HG03565 (cell line): ENCODE measurements around the gene PAPLN.

Experiments
- ATAC-seq: cut with Tn5 transposase; IDR thresholded peaks from one replicate; pipeline ENCODE4 v1.9.1; 2021; ENCODE audit warnings: mild to moderate bottlenecking, moderate library complexity; ENCODE audit not compliant: unreplicated experiment

The PAPLN gene

DNA sequence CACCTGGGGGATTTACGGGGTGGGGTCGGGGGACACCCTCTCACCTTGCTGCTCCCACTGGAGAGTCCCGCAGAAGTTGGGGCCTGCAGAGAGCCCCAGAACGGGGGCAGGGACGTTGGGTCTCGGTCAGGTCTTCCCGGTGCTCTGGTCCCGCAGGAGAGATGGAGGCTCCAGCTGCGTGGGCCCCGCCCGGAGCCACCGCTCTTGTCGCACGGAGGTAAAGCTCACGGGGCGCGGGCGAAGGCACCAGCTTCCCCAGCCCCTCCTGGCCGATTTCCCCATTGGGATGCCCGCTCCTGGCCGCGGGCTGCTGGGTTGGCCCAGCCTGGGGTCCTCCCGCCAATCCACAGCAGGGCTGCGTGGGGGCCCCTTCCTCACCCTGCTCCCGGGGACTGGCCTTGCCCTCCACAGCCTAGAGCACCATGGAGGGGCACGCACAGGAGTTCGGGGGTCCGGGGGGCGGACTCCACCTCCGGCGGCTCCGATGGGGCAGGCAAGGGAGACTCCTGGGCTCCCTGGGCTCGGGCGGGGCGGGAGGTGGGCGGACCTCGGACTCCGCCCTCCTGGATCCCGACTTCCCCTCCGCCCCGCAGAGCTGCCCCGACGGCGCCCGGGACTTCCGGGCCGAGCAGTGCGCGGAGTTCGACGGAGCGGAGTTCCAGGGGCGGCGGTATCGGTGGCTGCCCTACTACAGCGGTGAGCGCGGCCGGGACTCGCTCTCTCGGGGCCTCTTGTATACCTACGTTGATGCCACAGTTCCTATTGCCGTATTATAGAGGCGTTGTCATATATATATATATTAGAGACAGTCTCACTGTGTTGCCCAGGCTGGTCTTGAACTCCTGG is 8.4 kb downstream of the PAPLN start:
- peak; percentile 40 for ATAC-seq

DNA sequence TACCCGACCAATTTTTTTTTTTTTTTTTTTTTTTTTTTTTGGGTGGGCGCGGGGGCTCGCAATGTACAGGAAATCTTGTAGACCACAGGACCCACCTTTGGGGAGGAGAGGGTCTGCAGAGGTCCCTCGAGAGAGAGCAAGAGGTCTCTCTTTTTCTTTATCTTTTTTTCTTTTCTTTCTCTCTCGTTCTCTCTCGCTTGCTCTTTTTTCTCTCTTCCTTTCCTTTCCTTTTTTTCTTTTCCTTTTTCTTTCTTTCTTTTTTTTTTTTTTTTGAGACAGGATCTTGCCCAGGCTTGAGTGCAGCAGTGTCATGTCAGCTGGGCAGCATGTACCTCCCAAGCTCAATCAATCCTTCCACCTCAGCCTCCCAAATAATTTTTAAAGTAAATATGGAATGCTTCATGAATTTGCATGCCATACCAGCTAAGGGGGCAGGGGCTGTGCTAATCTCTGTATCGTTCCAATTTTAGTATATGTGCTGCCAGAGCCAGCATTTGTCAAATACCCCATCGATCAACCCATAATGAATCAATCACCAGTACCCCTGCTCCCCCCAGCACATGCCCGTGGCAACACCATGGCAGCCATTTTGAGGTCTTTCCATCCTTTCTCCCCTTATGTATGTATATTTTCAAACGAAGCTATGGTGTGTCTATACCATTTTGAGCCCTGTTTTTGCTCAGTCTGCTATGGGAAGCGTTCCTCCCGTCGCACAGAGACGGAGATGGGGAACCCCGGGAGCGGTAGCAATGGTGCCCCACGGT is 9.3 kb downstream of the PAPLN start:
- no peak for ATAC-seq

DNA sequence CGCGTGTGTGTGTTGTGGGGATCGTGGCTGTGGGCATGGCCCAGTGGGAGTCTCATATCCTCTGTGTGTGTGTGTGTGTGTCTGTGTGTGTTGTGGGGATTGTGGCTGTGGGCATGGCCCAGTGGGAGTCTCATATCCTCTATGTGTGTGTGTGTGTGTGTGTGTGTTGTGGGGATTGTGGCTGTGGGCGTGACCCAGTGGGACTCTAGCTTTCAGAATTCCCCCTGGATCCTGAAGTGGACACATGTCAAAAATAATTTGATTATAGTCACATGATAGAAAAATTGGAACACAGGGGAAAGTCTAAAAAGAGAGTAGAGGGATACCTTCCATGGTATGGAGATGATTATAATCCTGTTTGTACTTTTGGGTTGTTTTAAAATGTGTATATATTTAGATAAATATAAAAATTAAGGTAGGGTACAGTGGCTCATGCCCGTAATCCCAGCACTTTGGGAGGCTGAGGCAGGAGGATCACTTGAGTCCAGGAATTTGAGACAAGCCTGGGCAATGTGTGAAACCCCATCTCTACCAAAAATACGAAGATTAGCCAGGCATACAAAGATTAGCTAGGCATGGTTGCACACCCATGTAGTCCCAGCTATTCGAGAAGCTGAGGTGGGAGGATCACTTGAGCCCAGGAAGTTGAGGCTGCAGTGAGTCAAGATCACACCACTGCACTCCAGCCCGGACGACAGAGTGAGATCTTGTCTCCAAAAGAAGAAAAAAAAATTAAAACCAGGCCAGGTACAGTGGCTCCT is 11.0 kb downstream of the PAPLN start:
- ATAC-seq: peak; percentile 33

DNA sequence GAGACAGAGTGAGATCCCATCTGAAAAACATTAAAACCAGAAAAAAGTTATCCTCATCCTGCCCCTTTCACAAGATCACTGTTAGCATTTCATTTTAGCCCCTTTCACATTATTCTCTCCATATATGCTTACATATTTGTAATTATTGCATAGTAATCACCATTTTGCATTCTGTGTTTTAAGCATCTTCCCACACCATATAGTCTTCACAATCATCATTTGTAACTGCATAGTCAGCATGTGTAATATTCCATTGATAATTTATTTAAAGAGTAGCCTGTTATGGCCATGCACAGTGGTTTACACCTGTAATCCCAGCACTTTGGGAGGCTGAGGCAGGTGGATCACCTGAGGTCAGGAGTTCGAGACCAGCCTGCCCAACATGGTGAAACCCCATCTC is 11.8 kb downstream of the PAPLN start:
- ATAC-seq: no peak

DNA sequence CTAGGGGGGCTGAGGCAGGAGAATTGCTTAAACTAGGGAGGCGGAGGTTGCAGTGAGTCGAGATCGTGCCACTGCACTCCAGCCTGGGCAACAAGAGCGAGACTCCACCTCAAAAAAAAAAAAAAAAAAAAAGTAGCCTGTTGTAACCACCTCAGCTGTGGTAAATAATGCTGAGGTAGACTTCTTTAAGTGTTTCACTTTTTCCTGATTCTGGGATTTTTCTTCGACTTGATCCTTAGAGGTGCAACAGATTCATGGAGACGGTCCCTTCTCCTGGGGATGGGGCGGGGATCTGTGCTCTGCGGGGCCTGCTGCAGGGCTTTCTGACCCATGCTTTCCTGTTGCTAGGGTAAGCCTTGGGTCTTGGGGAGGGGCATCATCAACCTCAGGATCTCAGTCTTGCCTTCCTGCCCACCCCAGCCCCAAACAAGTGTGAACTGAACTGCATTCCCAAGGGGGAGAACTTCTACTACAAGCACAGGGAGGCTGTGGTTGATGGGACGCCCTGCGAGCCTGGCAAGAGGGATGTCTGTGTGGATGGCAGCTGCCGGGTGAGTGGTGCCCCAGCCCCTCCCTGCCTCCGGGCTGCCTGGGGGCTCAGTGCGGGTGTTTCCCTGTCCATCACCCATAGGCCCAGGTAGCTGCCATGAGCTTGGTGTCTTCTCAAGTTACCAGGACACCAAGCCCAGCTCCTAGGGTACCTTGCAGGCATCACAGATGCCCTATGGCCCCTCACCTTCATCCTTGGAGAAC is 12.4 kb downstream of the PAPLN start:
- ATAC-seq: no peak

DNA sequence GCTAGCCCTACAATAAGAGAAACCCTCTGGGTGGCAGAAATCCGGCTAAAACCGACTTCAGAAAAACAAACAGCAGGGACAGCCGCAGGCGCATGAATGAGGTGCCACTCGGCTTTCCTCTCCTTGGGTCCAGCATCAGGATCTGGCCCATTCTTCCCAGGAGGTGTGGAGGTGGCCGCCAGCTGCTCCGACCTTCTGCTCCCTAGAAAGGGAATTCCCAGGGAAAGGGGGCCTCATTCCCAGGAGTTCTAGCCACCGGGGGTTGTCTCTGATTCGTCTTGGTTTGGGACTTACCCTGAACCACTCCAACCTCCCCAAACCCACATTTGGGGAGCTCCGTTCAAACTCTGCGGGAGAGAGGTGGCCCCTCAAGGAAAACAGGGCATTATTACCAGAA is 13.0 kb downstream of the PAPLN start:
- ATAC-seq: no peak

DNA sequence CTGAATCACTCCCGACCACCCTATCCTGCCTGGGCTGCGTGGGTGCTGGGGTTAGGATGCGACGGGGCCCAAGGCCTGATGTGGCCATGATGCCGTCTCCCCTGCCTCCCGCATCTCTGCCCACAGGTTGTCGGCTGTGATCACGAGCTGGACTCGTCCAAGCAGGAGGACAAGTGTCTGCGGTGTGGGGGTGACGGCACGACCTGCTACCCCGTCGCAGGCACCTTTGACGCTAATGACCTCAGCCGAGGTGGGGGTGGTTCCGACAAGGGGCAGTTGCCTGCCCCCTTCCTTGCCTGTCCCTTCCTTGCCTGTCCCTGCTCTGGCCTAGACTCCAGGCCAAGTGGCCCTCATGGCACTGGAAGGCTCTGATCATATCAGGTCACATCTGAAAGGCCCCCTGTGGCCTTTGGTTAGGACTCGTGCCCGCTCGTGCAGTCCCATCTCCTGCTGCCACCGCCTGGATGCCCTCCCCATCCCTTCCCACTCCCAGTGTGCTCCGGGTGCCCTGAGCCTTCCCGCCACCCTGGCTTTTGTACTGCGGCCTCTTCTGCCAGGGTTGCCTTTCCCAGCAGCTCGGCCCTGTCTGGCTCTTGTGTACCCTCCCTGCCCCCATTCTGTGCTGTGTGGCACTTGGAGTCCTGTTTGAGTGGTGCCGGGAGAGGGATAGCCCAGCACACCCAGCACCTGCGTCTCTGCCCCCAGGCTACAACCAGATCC is 13.6 kb downstream of the PAPLN start:
- no peak for ATAC-seq

DNA sequence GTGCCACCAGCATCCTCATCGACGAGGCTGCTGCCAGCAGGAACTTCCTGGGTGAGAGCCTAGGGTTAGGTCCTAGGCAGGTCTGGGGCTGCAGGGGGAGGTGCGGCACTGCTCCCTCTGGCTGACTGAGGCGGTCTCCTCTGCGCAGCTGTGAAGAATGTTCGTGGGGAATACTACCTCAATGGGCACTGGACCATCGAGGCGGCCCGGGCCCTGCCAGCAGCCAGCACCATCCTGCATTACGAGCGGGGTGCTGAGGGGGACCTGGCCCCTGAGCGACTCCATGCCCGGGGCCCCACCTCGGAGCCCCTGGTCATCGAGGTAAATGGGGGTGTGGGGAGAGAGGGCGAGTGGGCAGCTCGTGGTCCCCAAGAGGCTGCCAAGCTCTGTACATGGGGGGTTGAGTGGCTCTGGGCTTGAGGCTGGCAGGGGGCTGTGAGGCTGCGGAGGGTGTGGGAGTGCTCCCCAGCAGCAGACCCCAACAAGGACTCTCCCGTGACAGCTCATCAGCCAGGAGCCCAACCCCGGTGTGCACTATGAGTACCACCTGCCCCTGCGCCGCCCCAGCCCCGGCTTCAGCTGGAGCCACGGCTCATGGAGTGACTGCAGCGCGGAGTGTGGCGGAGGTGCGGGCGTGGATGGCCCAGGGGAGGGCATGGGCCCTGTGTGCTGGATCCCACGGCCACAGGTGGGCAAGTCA is 14.4 kb downstream of the PAPLN start:
- no peak for ATAC-seq

DNA sequence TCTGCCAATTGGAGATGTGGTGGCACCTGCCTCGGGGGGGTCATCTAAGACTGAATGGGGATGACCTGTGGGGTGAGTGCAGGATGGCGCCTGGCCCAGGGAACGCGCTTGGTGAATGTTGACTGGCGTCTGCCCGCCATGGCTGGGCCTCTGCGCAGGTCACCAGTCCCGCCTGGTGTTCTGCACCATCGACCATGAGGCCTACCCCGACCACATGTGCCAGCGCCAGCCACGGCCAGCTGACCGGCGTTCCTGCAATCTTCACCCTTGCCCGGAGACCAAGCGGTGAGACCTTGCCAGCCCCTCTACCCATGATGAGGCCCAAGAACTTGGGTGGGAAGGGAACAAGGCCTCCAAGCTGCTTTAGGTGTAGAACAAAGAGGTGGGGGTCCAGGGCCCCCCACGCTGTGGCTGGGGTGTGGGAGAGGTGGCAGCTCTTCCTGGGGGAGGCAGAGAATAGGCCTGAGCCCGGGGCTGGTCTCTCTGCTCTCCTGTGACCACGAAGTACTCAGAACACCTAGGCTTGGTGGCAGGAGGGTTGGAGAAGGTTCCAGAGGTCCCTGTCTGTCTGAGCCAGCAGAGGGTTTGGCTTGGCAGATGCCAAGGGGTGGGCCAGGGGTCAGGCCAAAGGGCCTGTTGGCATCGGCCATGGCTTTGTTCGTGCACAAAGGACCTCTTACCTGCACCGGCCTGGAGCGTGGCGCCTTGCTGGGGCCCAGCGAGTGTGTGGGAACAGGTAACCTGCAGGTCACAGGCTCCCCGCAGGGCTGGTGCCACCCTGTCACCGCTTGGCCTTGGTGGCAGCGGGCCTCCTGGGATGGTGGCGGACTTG is 15.4 kb downstream of the PAPLN start:
- ATAC-seq: no peak

DNA sequence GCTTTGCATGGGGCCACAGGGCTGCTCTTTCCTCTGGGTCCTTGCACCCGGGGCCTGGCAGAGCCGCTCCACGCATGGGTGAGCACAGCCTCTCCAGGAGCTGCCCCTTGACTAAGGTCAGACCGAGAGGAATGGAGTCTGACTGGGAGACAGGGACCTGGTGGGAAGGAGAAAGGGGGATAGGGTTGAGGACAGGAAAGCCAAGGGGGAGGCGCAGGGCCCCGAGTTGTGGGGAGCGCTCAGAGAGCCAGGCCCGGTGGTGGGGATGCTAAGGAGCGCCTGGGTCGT is 16.0 kb downstream of the PAPLN start:
- ATAC-seq: no peak

DNA sequence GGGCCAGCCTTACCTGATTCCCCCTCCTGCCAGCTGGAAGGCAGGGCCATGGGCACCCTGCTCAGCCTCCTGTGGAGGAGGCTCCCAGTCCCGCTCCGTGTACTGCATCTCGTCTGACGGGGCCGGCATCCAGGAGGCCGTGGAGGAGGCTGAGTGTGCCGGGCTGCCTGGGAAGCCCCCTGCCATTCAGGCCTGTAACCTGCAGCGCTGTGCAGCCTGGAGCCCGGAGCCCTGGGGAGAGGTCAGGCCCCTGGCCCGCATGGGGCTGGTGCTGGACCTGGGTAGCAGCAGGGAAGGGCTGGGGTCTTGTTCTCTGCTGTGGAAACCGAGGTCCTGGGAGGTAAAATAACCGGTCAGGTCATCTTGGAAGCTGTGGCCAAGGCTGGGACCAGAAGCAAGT is 16.4 kb downstream of the PAPLN start:
- ATAC-seq: no peak

DNA sequence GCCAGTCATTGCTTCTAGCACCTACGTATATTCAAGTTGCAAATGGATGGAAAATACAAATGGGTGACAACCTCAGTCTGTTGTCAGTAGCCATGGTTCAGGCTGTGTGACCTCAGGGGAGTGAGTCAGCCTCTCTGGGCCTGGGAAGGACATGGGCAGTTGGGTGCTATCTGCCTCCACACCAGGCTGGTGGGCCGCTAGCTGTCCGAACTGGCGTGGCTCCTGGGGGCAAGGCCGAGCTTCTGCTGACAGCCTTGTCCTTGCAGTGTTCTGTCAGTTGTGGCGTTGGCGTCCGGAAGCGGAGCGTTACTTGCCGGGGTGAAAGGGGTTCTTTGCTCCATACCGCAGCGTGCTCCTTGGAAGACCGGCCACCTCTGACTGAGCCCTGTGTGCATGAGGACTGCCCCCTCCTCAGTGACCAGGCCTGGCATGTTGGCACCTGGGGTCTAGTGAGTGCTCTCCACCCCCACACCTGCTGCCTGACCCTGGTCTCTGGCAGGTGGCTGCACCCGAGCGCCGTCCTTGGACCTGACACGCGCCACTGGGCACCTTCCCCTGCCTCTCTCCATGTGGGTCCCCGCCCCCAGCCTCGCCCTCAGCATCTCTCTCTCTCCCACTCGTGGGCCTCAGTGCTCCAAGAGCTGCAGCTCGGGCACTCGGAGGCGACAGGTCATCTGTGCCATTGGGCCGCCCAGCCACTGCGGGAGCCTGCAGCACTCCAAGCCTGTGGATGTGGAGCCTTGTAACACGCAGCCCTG is 17.1 kb downstream of the PAPLN start:
- no peak for ATAC-seq

DNA sequence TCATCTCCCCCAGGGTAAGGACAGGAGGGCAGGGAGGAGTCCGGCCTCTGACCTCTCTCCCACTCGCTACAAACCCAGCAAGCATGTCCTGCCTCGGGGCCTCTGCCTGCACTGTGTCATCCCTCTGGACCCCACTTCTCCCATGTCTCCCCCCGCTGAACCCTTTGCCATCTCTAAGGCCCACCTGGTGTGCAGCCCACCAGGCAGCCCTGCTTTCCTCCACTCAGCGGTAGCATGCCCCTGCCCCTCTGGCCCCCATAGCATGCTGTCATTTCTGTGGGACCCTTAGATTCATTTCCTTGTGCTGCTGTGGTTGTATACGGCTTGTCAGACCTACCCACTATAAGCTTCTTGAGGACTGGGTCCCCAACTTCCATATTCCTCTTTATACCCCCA is 17.7 kb downstream of the PAPLN start:
- no peak for ATAC-seq

DNA sequence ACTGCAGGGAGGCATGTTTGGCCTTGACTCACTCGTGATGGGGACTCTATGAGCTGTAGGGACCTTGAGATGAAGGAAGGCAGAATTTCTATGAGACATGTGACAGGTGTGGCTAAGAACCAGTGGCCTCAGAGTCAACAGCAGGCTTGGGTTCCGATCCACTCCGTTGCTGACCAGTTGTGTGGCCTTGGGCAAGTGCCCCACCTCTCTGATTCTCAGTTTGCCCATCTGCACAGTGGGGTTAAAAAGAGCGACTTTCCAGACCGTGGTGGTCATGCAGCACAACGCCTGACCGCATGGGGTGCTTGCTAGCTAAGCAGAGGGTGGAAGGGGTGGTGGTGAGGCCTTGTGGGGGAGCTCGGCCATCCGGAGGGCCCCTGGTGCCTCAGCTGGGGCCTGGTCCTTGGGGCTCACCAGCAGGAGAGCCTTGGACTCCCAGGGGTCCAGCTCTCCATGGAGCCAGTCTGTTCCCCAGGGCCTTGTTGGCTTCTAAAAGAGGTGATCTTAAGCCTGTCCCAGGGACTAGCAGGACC is 18.5 kb downstream of the PAPLN start:
- no peak for ATAC-seq

DNA sequence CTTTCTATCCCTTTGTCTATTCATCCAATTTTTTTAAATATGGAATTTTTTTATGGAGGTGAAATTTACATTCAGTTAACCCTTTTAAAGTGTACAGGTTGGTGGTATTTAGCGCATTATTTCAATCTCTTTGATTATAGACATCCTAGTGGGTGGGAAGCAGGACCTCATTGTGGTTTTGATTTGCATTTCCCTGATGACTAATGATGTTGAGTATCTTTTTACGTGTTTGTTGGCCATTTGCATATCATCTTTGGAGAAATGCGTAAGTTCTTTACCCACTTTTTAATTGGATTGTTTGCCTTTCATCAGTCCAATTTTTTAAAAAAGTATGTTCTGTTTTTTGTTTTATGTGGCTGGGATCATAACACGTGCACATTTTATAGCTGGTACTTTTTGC is 20.8 kb downstream of the PAPLN start:
- no peak for ATAC-seq

DNA sequence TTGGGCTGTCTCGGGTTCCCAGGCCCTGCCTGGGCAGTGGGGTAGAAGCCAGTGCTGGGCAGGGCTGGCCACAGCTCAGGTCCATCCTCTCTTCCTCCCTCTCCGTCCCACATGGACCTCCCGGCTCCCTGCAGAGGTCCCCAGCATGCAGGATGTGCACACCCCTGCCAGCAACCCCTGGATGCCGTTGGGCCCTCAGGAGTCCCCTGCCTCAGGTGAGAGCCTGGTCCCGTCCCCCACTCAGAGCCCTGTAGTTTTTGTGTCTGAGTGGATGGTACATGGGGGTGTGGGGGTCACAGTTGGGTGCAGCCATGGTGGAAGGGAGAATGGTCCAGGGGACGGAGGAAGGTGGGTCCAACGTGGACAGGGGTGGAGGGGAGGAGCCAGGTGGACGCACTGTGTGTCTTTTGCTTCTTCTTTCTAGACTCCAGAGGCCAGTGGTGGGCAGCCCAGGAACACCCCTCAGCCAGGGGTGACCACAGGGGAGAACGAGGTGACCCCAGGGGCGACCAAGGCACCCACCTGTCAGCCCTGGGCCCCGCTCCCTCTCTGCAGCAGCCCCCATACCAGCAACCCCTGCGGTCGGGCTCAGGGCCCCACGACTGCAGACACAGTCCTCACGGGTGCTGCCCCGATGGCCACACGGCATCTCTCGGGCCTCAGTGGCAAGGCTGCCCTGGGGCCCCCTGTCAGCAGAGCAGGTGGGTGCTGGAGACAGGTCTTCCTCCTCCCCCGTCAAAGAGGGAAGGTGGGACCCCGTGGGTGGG is 21.7 kb downstream of the PAPLN start:
- no peak for ATAC-seq

DNA sequence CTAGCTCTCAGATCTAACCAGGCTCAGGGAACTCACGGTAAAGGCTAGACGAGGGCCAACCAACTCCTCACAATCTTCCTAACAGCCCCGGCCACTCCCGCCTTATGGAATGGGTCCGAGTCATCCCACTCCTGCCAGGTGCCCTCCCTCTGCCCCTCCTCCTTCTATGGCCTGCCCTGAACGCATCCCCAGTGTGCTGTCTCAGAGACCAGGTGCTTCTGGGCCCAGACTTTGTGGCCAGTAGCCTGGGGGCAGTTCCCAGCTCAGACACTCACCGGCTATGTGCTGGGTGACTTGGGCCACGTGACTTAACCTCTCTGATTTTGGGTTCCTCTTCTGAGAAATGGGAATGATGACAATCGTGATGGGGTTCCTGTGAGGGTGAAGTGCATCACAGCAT is 22.5 kb downstream of the PAPLN start:
- ATAC-seq: no peak
